Left kidney (tissue), 8 donors: ENCODE data around the gene VSIG8. TPM values are rescaled to one million over a fixed set of nuclear protein-coding genes. Genes with fewer than 3 reads are reported as not detected.
A peak's percentile ranks its signal among the peaks of the same experiment; 100 is the strongest.
"Not testable (repeated sequence)": the region's sequence is repeated elsewhere in the genome, so short reads cannot be mapped to it uniquely, and the experiment has no call there.

ENCODE experiments used
- DNase-seq: peaks from one replicate; pipeline ENCODE4 v3.0.0-alpha.2; 2013
- long read RNA-seq, 8 donors: transcript quantifications; one replicate each; lab custom pipeline, GENCODE V29; 2026
- polyA plus RNA-seq: library from polyadenylated mRNA; unstranded; fragments of 120-200 nt; gene quantifications from one replicate; pipeline ENCODE4 v1.2.1, GENCODE V29; 2013; ENCODE audit not compliant: insufficient read length

Gene VSIG8, protein sequence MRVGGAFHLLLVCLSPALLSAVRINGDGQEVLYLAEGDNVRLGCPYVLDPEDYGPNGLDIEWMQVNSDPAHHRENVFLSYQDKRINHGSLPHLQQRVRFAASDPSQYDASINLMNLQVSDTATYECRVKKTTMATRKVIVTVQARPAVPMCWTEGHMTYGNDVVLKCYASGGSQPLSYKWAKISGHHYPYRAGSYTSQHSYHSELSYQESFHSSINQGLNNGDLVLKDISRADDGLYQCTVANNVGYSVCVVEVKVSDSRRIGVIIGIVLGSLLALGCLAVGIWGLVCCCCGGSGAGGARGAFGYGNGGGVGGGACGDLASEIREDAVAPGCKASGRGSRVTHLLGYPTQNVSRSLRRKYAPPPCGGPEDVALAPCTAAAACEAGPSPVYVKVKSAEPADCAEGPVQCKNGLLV
- polyA plus RNA-seq: 0.17 TPM
- long read RNA-seq, donor 1: 0 reads
- long read RNA-seq, donor 2: 0 reads
- long read RNA-seq, donor 3: 0 reads
- long read RNA-seq, donor 4: 0 reads
- long read RNA-seq, donor 5: 0 reads
- long read RNA-seq, donor 6: 0 reads
- long read RNA-seq, donor 7: 0 reads
- long read RNA-seq, donor 8: 0 reads

DNA sequence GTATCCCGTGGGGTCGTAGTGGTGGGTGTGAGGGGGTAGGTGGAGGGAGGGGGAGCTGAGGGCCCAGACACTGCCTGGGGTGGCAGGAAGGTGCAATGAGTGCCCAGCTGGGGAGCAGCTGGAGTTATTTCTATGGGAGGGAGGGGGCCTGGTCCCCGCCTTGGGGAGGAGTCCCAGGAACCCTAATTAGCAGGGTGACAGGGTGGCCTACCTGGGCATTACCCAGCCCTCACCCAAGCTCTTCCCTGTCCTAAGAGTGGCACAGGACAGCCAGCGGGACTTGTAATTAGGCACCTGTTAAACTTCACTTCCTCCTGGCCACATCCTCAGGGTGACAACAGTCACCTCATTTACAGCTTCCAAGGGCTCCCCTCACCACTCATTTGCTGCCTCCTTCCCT lies at the start of gene VSIG8:
VSIG8 (minus strand) TSS at position 101 of the 400 bp plus-strand sequence. CDS start 136 bp downstream, outside the sequence.
- DNase-seq: no peak

DNA sequence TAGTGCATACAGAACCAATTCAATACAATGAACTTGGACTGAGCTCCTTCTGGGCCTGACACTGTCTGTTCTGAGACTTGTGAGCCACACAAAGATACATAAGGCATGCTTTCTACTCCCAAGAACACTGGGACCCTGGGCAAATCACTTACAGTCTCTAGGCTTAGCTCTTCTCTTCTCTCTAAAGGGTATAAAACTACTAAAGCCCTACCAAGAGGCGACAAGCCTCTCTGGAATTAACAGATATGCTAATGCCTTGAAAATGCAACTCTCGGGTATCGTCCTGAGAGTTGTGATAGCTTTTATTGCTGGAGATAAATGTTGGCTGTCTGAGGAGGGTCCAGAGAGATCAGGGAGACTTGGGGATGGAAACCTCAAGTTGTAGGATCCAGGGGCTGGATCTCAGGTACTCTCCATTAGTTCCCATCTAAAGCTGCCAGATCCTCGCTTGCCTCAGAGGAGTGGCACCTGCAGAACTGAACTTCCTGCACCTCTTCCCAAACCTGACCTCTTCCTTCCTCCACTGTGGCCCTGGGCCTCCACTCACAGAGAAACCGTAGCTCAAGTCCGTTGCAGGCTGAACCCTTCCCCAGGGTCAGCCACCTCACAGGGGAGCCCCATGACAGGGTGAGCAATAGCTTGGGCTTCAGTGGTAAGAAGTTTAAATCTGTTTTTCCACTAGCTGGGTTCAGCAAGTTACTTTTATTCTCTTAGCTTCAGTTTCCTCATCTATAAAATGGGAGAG lies 49.0 kb upstream of the VSIG8 start:
- DNase-seq: no peak

DNA sequence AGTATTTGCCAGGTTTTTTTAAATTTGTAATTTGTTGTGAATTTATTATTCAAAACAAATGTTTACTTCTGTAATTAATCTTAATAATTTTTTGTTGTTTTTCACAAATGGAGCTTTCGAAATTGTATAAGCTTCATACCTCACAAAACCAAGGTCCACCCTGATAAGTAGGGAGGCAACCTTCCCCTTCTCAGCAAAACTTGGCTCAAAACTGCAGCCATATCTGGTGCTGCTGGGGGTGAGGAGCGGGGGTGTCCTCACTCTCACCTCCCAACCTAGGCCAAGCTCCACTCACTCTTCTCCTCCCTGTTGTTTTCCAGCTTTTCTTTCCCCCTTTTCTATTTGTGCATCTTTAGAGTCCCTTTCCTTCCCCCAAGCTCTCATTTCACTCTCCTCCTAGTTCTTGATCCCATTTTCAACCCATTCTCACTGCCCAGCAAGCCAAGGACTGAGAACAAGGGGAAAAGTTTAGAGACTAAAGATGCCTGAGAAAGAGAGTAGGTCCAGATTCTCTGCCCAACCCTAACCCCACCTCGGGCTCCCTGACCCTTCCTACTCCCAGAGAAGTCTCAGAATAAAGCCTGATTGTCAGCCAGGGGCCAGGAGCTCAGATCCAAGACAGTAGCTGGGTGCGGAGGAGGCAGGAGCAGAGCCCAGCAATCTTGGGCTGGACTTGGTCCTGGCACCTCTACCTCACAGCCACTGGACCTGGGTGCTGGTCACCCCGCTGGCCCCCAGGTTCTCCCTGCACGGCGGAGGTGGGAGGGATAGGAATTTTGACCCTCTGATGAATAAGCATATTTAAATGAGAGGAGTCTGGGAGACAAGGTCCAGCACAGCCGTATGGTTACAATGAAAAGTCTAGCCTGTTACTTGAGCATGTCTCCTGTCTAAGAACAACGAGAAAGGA lies 45.8 kb upstream of the VSIG8 start:
- no peak for DNase-seq

DNA sequence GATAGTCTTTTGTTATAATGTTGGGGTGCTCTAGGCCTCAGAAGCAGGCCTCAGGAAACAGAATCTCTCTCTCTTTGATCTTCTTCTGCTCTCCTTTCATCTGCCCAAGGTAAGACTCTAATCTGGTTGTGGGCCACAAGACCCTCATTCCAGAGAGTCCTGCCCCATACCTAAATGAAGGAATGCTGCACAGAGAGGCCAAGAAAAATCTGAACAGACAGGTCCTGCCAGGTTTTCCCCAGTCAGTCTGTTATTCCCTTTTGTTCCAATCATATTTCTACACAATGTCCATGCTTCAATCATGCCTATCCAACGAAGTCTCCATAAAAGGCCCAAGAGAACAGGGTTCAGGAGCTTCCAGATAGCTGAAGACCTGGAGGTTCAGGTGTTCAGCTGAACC lies 44.5 kb upstream of the VSIG8 start:
- DNase-seq: no peak

DNA sequence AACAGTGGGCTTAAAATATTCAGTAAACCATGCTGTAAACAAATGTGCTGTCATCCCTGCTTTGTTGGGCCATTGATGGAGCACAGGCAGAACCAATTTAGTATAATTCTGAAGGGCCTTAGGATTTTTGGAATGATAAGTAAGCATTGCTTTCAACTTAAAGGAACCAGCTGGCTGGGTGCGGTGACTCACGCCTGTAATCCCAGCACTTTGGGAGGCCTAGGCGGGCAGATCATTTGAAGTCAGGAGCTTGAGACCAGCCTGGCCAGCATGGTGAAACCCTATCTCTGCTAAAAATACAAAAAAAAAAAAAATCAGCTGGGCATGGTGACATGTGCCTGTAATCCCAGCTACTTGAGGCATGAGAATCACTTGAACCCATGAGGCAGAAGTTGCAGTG lies 41.6 kb upstream of the VSIG8 start:
- not testable (repeated sequence) for DNase-seq

DNA sequence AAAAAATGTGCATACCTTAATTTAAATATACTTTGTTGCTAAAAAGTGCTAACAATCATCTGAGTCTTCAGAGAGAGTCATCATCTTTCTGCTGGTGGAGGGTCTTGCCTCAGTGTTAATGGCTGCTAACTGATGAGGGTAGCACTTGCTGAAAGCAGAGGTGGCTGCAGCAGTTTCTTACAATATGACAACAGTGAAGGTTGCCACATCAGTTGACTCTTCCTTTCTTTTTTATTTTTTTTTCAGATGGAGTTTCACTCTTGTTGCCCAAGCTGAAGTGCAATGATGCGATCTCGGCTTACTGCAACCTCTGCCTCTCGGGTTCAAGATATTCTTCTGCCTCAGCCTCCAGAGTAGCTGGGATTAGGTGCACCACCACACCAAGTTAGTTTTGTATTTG lies 40.1 kb upstream of the VSIG8 start:
- DNase-seq: no peak

DNA sequence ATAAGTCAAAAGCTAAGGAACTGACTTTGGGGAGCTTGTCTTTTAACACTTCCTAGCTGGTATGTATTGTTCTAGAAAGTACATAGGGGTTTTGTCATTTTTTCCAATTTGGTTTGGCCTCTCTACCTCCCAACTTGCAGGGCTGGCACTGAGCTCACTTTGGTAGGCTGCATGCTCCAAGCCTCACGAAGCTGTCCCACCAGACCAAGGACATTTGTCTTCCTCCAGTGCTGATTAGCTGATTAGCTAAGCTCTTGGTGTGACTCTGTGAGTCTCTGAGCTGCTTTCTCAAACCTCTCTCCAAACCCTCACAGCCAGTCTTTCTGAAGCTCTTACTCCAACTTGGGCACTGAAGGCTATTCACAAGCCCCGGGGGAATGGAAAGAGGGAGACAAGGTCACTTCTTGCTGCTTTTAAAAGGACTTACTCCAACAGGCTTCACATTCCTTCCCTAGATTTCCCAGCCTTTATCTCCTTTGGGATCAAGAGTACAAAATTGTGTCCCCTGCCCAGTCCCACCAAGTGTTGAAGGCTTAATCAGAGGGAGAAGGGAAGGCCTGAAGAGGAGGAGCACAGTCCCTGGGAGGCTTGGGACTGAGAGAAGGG lies 38.4 kb upstream of the VSIG8 start:
- no peak for DNase-seq

DNA sequence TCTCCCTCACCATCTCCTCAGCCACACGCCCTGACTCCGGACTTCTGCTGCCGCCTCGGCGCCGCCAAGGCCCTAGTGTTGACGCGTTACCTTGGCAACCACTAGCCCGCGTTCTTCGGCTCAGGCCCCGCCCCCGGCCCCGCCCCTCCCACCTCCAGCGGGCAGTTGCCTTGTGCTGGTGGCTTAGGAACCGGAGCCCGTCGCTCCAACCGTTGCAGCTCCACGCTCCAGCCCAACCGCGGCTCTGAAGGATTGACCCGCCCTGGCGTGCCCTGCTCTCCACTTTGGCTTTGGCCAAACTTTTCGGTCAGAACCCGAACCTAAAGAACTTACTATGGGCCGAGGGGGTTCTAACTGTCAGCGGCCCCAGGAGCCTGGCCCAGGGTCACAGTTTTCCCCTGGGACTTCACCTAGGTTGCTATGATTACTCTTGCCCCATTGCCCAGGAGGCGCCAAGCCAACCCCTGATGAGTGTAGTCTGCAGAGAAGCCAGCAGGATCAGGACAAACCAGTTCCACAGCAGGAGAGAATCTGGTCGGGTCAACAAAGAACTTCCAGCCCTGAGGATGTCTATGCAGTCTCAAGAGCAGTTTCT lies 37.7 kb upstream of the VSIG8 start, which contains the start of gene CFAP45:
CFAP45 (minus strand) TSS at position 80 of the 595 bp plus-strand sequence; CDS start at position 13, 67 bp downstream.
- DNase-seq: peak; percentile 88

DNA sequence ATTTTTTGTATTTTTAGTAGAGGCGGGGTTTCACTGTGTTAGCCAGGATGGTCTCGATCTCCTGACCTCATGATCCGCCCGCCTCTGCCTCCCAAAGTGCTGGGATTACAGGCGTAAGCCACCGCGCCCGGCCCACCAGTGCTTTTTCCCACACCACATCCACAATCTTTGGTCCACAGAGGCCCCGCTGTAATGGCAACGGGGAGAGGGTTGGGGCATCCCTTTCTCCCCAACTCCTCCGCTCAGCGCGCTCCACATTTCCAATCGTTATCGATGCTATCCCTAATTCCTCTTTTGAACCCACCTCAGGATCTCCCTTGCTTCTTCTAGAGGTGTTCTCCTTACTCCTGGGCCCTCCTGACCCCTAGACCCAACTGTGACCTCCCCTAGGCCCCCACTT lies 37.2 kb upstream of the VSIG8 start:
- not testable (repeated sequence) for DNase-seq

DNA sequence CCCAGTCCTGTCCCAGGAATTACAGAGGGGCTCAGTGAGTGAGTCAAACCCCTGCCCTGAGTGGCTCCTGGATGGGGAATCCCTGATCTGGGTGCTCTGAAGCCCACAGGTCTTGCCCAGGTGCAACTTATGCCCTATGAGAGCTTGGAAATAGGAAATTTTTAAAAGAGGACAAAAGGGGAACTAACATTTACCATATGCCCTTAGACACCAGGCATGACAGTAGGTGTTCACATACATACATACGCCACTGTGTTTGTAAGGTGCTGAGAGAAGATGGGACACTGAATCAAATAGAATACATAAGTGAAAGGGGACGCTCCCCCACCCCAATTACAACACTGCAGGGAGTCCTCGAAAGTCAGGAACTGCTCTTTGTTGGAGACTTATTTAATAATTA lies 36.1 kb upstream of the VSIG8 start:
- DNase-seq: no peak

DNA sequence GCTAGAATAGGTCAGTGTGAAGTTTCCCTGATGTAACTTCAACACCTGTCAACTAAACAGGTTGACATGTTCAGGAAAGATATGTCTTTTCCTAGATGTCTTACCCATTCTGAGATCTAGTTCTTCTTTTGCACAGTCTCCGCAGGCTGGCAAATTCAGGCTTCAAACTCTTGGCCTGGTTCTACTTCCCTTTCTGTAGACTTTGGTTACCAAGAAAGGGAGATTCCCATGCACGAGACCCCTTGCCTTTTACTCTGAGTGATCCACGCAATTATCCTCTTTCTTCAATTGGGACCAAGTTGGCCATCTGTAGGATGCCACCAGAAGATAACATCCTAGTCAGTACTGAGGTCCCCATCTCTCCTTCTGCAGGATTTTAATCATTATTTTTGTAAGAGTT lies 35.5 kb upstream of the VSIG8 start:
- DNase-seq: no peak

DNA sequence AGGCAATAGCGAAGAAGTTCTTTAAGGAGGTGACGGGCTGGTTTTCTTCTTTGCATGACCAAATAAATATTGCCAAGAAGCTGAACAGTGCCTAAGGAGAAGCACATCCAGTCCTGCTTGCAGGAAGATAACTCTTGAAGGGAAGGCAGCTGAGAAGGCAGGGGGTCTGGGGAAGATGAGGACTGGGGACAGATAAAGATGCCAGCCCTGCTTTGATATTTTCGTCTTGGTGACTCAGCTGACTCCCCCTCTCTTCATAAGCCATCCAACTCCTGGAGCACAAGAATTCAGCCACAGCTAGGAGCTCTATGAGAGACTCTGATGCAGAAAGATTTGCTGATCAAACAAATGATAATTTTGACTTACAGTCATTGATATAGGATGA lies 34.1 kb upstream of the VSIG8 start:
- DNase-seq: no peak

DNA sequence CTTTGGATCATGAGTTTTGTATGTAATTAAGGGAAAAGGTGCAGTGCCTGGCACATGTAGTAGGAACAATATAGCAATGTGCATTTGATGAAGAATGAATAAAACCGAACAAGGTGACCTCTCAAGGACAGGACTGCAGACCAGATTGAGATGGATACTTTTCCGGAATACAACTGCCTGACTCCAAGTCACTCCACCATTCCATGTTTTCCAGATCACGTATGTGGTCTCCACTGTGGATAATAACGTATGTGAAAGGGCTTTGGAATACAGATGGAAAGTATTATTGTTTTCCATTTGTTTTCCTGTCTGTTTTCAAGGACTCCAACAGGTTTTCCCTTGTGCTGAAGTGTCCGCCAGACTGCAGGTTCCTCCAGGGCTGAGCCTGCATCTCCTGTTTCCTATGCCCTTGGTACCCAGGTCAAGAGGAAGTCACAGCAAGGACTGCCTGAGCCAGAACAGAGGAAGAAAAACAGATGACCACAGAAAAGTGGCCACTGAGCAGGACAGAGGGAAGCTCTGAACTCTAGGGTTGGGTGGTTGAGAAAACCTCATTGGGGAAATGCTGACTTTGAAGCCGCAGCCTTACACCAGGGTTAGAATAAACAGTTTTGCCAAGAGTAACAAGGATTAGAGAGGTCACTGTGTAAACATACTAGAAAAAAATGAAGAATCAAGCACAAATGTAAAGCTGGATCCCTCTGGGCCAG lies 33.5 kb upstream of the VSIG8 start:
- no peak for DNase-seq

DNA sequence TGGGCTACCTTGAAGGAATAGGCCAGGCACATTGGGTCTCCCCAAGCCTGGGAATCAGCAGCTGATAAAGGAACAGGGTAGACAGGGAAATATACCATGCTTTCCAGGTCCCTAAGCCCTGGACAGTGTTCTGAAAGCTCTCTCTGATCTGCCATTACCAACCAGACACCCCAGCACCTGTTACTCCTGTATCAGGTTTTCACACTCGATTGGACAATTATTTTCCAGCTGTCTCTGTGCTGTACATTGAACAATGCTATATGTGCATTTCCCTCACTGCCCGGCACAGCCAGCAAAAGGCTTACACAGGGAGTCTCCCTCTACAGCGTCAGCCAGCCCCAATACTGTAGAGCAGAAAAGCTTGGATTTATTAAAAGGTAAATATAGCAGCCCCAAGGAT lies 32.8 kb upstream of the VSIG8 start:
- DNase-seq: no peak

DNA sequence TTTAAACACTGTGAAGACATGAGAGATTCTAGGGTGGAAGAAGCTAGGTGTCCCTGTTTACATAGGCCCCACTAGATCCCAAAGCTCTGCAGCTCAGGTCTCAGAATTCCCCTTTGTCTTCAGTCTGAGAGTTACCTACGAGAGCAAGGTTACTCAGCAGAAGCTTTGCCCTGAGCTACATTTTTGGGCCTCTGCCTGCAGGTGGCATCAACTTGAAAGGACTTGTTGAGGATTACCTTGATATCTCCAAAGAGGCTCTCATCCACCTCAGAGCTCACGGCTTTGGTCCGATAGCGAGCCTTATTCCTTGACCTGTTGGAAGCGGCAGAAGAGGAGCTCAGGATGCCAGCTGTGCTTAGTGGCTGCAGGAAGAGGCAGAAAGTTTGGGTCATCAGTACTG lies 30.5 kb upstream of the VSIG8 start:
- DNase-seq: no peak

DNA sequence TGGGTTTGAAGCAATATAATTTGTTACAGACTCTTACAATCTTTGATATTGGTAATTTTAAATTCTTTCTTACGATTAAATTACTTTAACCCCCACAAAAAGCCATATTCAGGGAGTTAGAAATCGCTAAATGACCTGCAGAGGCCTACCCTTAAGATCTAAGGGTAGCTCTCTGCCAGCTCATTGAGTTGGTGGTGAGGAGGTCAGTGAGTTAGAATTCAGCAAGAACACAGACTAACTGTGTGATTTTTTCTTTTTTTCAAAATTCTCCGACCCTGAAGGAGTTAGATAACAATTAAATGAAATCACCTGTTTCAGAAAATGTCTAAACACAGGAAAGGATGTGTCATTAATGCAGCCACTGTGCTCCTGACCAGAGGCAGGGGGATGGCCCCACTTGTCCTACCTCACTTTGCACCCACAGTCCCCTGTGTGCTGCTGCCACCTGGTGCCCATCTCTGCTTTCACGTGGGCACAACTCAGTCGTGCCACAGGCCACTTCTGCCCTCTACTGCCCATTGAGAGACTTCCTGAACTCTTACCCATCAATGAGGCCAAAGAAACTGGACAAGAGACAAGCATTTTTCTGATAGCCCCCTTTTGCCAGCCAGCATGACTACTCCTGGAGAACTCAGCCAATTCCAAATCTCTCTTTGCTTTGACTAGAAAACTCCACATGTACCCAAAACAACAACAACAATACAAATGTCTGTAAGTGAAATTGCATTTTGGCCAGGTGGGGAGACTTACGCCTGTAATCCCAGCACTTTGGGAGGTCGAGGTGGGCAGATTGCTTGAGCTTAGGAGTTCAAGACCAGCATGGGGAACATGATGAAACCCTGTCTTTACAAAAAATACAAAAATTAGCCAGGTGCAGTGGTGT lies 29.1 kb upstream of the VSIG8 start:
- DNase-seq: peak; percentile 82

DNA sequence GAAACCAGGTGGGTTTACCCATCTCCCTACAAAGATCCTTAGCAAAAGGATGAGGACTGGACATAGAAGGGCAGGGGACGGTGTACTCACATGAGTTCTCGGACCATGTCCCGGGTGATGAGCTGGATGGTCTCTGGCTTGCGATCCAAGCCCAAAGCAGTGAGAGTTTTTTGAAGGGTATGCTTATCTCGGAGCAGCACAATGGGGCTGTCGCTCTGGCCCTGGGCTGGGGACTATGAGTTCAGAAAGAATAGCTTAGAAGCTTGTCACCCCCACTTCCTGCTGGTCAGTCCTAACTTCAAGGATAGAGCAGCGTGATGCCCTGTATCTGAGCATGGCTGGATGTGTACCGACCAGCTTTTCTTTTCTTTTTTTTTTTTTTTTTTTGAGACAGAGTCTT lies 27.9 kb upstream of the VSIG8 start:
- DNase-seq: no peak

DNA sequence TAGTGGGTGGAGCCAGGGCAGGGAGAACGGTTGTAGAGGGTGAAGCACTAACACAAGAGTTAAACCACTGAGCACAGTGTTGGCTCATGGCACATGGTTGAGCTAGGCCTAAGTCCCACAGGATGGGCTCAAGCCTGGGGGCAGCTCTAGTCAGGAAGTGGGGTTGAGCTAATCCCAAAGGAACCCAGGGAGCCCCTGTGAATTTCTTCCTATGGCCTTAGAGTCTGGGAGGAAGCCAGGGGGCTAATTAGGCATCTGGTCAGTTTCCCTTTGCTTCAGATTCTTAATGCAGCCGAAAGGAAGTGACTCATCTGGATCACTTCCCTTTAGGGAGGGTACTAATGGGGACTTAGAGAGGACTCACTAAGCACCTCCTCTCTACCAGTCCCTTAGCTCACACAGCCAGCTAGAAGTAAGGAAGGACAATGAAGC lies 27.4 kb upstream of the VSIG8 start:
- DNase-seq: no peak

DNA sequence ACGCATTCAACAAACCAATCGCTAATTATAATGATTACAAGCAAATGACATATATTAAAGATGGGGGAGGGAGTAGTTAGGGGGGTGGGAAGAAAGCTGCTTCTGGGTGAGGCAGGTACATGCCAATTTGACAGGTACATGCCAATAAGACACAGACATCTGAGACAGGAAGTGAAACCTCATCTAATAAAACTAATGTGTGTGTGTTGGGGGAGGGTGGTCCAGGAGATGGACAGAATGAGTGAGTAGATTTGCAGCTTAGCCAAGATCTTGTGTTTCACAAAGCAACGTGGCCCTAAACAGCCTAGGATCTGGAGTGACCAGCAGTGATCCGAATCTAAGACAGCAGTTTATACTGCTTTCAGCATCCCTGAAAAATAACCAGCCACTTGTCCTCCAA lies 26.7 kb upstream of the VSIG8 start:
- no peak for DNase-seq
